ENCODE data around the gene CDA. TPM values are rescaled to one million over a fixed set of nuclear protein-coding genes. Genes with fewer than 3 reads are reported as not detected.
A peak's percentile ranks its signal among the peaks of the same experiment; 100 is the strongest.

The CDA gene
- total RNA-seq (2021; fragmentation: NEBNext Ultra II Directional; extraction: Animal tissue kit (Norgen Biotek cat#: 25700)) (3.3 and 4.4 TPM in 2 replicates), polyA plus RNA-seq (2011; rRNA removed) (11.3 TPM in 2 replicates), polyA minus RNA-seq (2011; rRNA and poly(A)+ RNA removed) (3.0 and 3.9 TPM in 2 replicates)
- 7.0 TPM for polyA plus RNA-seq (2011; cell fraction: cytosol; rRNA removed)
- 5.3 TPM for polyA plus RNA-seq (2011; cell fraction: nucleus; rRNA removed)
- 4.4 to 10.1 TPM (median 7.1 TPM) in 4 replicates for polyA plus RNA-seq (2012, experiment 1 of 2)
- 7.0 TPM for polyA plus RNA-seq (2012, experiment 2 of 2)
- polyA plus RNA-seq (2013, experiment 1 of 2) = 7.4 TPM
- polyA plus RNA-seq (2013, experiment 2 of 2) = 7.4 TPM
- 4.9 TPM for polyA minus RNA-seq (2011; cell fraction: cytosol; rRNA and poly(A)+ RNA removed)
- 2.2 TPM for polyA minus RNA-seq (2011; cell fraction: nucleus; rRNA and poly(A)+ RNA removed)
- long read RNA-seq, experiment 1, partial matches to known transcripts = 0 of 3 reads
- long read RNA-seq, experiment 1, other reads (novel, unspliced or antisense) = 0 of 3 reads
- long read RNA-seq, experiment 2, transcript CDA-201 (4 exons, 963 nt) = major isoform, 8 of 9 reads
- long read RNA-seq, experiment 2, partial matches to known transcripts = 0 of 9 reads
- long read RNA-seq, experiment 2, other reads (novel, unspliced or antisense) = 0 of 9 reads

- TF ChIP-seq SP4 (IDR thresholded peaks at IDR 0.05; ENCODE audit: low read length) = no peak
- TF ChIP-seq KDM1A (IDR thresholded peaks at IDR 0.05; ENCODE audit: borderline replicate concordance, low read length) = peak; percentile 85; the same call in 1 of the 2 replicates
- TF ChIP-seq HDAC2 (IDR thresholded peaks at IDR 0.05; ENCODE audit: borderline replicate concordance in 1 of 2, low read depth in 2 of 2, low read length in 2 of 2) = peak in 1 of 2 experiments; percentile 92; a peak in 1 of 4 replicates
- no peak for TF ChIP-seq USF2 (IDR thresholded peaks at IDR 0.05; ENCODE audit: low read length)
- Histone ChIP-seq H4K8ac (ENCODE audit: extremely low read depth, insufficient read depth, low read length) (peak within 1 kb of the TSS; percentile 88; the same call in 1 of the 2 replicates), H4K20me1 (replicated peaks in 1 of 2; ENCODE audit: control insufficient read depth in 1 of 2, insufficient read depth in 2 of 2, low read length in 2 of 2) (no peaks in the 10 kb centered on the region), H3K18ac (ENCODE audit: extremely low read depth, low read length) (0 out of 2 replicates have a peak within 1 kb of the TSS, but pooled peaks have one; percentile 26), H3K36me3 (ENCODE audit: control insufficient read depth in 2 of 4, insufficient read depth in 4 of 4, low read length in 3 of 4) (no peaks in the 10 kb centered on the region), H4K91ac (replicated peaks; ENCODE audit: insufficient read length, low read length) (peak within 1 kb of the TSS; percentile 67), H3K9me3 (ENCODE audit: insufficient read depth in 2 of 2, low read depth in 1 of 2, low read length in 1 of 2) (no peaks in the 10 kb centered on the region), H2BK12ac (ENCODE audit: low read depth, low read length) (peak within 1 kb of the TSS; percentile 68; the same call in 1 of the 2 replicates), H3K4ac (replicated peaks; ENCODE audit: insufficient read length, low read depth, low read length) (peak within 1 kb of the TSS; percentile 90), H4K5ac (ENCODE audit: insufficient read length, low read depth, low read length) (peak within 1 kb of the TSS; percentile 34), H2AK5ac (ENCODE audit: low read depth, low read length) (no peak within 1 kb of the TSS), H3K56ac (replicated peaks; ENCODE audit: insufficient read length, low read depth, low read length) (no peak within 1 kb of the TSS), H3K4me2 (ENCODE audit: insufficient read depth in 1 of 2, low read depth in 2 of 2, low read length in 2 of 2) (peak within 1 kb of the TSS; percentile 5 to 34; a peak in 3 of 4 replicates), H3K79me1 (ENCODE audit: low read depth, low read length) (no peaks in the 10 kb centered on the region), H2BK20ac (ENCODE audit: low read length) (peak within 1 kb of the TSS; percentile 66; the same call in 1 of the 2 replicates), H2BK120ac (replicated peaks; ENCODE audit: low read depth, low read length) (no peak within 1 kb of the TSS), H3K79me2 (ENCODE audit: control insufficient read depth in 1 of 2, insufficient read depth in 2 of 2, low read length in 2 of 2) (no peaks in the 10 kb centered on the region), H2AFZ (ENCODE audit: low read length) (peak within 1 kb of the TSS; percentile 52), H3K23ac (ENCODE audit: insufficient read length) (no peak within 1 kb of the TSS), H3K23me2 (ENCODE audit: low read depth, low read length) (no peaks in the 10 kb centered on the region), H3K27ac (ENCODE audit: low read depth, low read length) (no peak within 1 kb of the TSS), H3K4me1 (replicated peaks in 1 of 4; ENCODE audit: control insufficient read depth in 3 of 4, insufficient read depth in 4 of 4, low read length in 3 of 4) (peaks cover 0 to 16% (median 12%) of the 10 kb centered on the region in 4 experiments; a peak in 5 of 7 replicates), H2BK5ac (ENCODE audit: low read depth, low read length) (peak within 1 kb of the TSS; percentile 5; the same call in 1 of the 2 replicates), H3K9ac (replicated peaks in 1 of 4; ENCODE audit: extremely low read depth in 1 of 4, low read depth in 3 of 4, low read length in 3 of 4) (no peak within 1 kb of the TSS), H3K4me3 (ENCODE audit: extremely low read depth in 1 of 4, insufficient read depth in 2 of 4, low read depth in 3 of 4, low read length in 4 of 4) (peak within 1 kb of the TSS in 1 of 4 experiments; percentile 30; a peak in 2 of 8 replicates), H2BK15ac (ENCODE audit: low read length) (peak within 1 kb of the TSS; percentile 3; the same call in 1 of the 2 replicates), H3K14ac (ENCODE audit: insufficient read length) (no peak within 1 kb of the TSS), H3K27me3 (replicated peaks in 1 of 4; ENCODE audit: control insufficient read depth in 3 of 4, extremely low read depth in 1 of 4, insufficient read depth in 3 of 4, low read length in 3 of 4) (no peaks in the 10 kb centered on the region)
- POLR2A ChIA-PET (ENCODE audit: partially characterized antibody) = interaction anchor here (0.6 to 1.6 kb wide), 2 partner anchors 21 to 1295 kb away, joined by 3 to 4 read pairs; no protein-coding TSS in a partner anchor
- no peak for DNase-seq (ENCODE audit: low read depth in 1 of 2, low spot score in 2 of 2)
- 55% methylated on average over 11 of the region's 11 CpGs; no CpG with 5 or more reads in 1 of the 2 experiments for WGBS, 2 experiments (ENCODE audit: extremely low coverage in 1 of 2, insufficient coverage in 1 of 2, insufficient read length in 1 of 2, insufficient replicate concordance in 2 of 2, low coverage in 1 of 2, low lambda C conversion rate in 2 of 2, missing lambda C conversion rate in 1 of 2)
- CTCF ChIA-PET (ENCODE audit: partially characterized antibody) = interaction anchor here (0.6 to 3.4 kb wide), 9 partner anchors 12 to 183 kb away, joined by 3 to 28 read pairs (median 5); partner anchors contain the start of genes FAM43B and PINK1
- no peak for FAIRE-seq
Observed at GRCh38 chr1:20588634-20589225, at the start of gene CDA. TSS of gene CDA (plus strand) at chr1:20589097. CDS start at chr1:20589130, 33 bp downstream.

All from H1 (cell line).